Uterus (tissue), 4 donors: ENCODE results near the gene MYBPH. TPM values are rescaled to one million over a fixed set of nuclear protein-coding genes. Genes with fewer than 3 reads are reported as not detected.

ENCODE experiments used
- DNase-seq, 2 donors: peaks; one replicate each; pipeline ENCODE4 v3.0.0-alpha.2; 2019 to 2020
- H3K27ac ChIP-seq, 2 donors: fragments of 200-600 bp; sonication (generic); 1 replicate in 1 of 2; 2 replicates in 1 of 2; pipeline ENCODE4 v1.5.1; 2016 to 2018
- H3K27me3 ChIP-seq, 2 donors: fragments of 200-600 bp; sonication (generic); one replicate each; pipeline ENCODE4 v1.5.1; 2018 to 2019; ENCODE audit warnings: control low read depth in 1 of 2
- H3K36me3 ChIP-seq, 2 donors: fragments of 200-600 bp; sonication (generic); one replicate each; pipeline ENCODE4 v1.5.1; 2019; ENCODE audit warnings: control low read depth in 1 of 2
- H3K4me1 ChIP-seq, 2 donors: fragments of 200-600 bp; sonication (generic); one replicate each; pipeline ENCODE4 v1.5.1; 2018 to 2019; ENCODE audit warnings: control low read depth in 1 of 2
- H3K4me3 ChIP-seq, 2 donors: fragments of 200-600 bp; sonication (generic); 1 replicate in 1 of 2; 2 replicates in 1 of 2; pipeline ENCODE4 v1.5.1; 2018 to 2019; ENCODE audit warnings: mild to moderate bottlenecking in 1 of 2
- H3K9me3 ChIP-seq, 2 donors: fragments of 200-600 bp; sonication (generic); one replicate each; pipeline ENCODE4 v1.5.1; 2019; ENCODE audit warnings: control low read depth in 1 of 2
- POLR2A ChIP-seq, 2 donors: fragments of 450-650 bp; IDR thresholded peaks; one replicate each; pipeline ENCODE4 v1.6.1; 2016; ENCODE audit warnings: antibody characterized with exemption in 2 of 2, mild to moderate bottlenecking in 1 of 2, moderate library complexity in 1 of 2
- intact Hi-C: fragments of 100-400 bp; cut with DNase I; formaldehyde crosslinking; loops from one replicate; pipeline ENCODE4 v1.15.1; 2023; ENCODE audit warnings: low total_unique reads
- total RNA-seq, 4 donors: library from RNA; depleted of rRNA in 3 of 4; stranded (reverse); fragments of >200 nt in 3 of 4; gene quantifications; one replicate each; pipeline versions ENCODE4 v1.1.0 to v1.2.4, GENCODE V29; 2014 to 2023
- TF ChIP-seq, protein P1 (sequence below), 4 experiments: fragments of 200-600 bp in 2 of 4; fragments of 450-650 bp in 2 of 4; sonication (generic) in 2 of 4; IDR thresholded peaks; one replicate each; pipeline ENCODE4 v1.5.1; 2016 to 2019; ENCODE audit warnings: antibody characterized with exemption in 4 of 4, mild to moderate bottlenecking in 2 of 4, moderate library complexity in 1 of 4
- donor health status: DM: yes; HTN: yes; CAD: no.

MYBPH gene
- total RNA-seq, 4 donors from 2014 or later: 0.64 TPM; not detected in 3

DNA sequence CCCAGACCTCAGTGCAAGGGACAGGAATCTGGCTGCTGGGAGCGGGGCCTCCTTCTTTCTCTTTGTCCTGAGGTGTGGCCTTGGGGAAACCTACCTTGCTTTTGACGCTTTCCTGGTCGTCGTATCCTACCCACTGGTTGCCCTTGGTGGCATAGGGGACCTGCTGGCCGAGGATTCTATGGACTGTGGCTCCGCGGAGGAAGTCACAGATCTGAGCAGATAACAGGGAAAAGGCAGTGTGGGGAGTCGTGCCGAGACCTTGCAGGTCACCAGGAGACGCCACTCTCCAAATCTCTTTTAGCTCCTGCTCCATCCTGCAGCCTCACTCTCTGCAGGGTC is 4.0 kb upstream of the MYBPH start:
- DNase-seq: no peak
- intact Hi-C loops: no loop called here
- Histone ChIP-seq H3K9me3 (no peaks in the 10 kb centered on the region), H3K36me3 (no peaks in the 10 kb centered on the region), H3K4me3 (no peak overlapping the region), H3K4me1 (no peaks in the 10 kb centered on the region), H3K27me3 (no peaks in the 10 kb centered on the region), H3K27ac (no peak overlapping the region)
- no peak for TF ChIP-seq POLR2A (IDR thresholded peaks at IDR 0.05)
- TF ChIP-seq, protein P1, sequence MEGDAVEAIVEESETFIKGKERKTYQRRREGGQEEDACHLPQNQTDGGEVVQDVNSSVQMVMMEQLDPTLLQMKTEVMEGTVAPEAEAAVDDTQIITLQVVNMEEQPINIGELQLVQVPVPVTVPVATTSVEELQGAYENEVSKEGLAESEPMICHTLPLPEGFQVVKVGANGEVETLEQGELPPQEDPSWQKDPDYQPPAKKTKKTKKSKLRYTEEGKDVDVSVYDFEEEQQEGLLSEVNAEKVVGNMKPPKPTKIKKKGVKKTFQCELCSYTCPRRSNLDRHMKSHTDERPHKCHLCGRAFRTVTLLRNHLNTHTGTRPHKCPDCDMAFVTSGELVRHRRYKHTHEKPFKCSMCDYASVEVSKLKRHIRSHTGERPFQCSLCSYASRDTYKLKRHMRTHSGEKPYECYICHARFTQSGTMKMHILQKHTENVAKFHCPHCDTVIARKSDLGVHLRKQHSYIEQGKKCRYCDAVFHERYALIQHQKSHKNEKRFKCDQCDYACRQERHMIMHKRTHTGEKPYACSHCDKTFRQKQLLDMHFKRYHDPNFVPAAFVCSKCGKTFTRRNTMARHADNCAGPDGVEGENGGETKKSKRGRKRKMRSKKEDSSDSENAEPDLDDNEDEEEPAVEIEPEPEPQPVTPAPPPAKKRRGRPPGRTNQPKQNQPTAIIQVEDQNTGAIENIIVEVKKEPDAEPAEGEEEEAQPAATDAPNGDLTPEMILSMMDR (IDR thresholded peaks at IDR 0.05): no peak

DNA sequence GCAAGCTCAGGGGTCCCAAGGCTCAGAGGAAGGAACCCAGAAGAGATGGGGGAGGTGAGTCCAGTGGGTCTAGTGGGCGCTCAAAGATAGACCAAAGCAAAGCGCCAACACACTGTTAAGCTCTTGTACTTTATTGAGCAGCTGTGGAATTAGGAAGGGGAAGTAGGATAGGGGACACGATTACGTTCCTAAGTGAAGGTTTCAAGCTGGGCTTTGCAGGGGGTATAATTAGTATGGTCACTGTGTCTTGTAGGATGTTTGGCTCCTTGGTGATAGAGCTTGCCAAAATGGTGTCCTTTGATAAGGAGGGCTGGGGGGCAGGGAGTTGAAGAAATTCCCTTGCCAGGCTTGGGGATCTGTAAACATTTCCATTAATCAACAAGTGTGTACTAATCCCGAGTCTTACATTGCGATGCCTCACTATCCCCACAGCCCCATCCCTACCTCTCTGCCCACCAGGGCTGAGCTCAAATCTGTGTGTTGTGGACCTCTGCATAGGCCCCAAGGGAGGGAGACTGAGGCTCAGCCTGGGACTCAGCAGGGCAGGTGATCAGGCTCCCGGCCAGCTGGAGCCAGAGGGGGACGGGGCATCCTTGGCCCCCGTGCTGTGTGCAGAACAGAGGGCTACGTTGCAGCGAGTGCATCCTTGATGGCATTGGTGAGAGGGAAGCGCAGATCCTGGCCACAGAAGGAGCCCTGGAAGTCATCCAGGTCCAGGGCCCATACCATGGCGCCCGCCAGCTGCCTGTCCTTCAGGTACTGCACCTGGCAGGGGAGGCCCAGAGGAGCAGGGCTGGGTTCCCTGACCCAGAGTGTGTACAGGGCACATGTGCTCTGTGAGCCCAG is 3.4 kb upstream of the MYBPH start:
- H3K27ac ChIP-seq: no peak overlapping the region
- H3K27me3 ChIP-seq: no peaks in the 10 kb centered on the region
- no peaks in the 10 kb centered on the region for H3K9me3 ChIP-seq
- H3K4me1 ChIP-seq: no peaks in the 10 kb centered on the region
- DNase-seq: no peak
- H3K36me3 ChIP-seq: no peaks in the 10 kb centered on the region
- no peak overlapping the region for H3K4me3 ChIP-seq
- intact Hi-C loops: no loop called here
- TF ChIP-seq POLR2A (IDR thresholded peaks at IDR 0.05): no peak
- TF ChIP-seq, protein P1 (IDR thresholded peaks at IDR 0.05): no peak

DNA sequence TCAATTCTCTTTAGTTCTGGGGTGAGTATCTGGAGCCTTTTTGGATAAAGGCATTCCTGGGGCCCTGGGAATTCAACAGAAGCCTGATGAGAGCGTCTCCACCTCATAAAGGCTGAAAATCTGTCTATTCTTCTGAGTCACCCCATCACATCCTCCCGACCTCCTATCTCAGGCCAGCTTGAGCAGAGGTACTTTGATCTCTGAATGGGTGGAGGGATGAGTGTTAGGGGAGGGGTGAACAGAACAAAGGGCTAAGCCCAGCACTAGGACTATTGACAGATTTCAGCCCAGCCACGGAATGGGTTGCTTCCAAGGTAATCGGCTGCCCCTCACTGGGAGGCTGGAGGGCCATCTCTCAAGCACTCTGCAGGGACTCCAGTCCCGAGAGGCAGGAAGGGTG is 2.5 kb upstream of the MYBPH start:
- Histone ChIP-seq H3K9me3 (no peaks in the 10 kb centered on the region), H3K27me3 (no peaks in the 10 kb centered on the region), H3K4me1 (no peaks in the 10 kb centered on the region), H3K4me3 (no peak overlapping the region), H3K27ac (no peak overlapping the region), H3K36me3 (no peaks in the 10 kb centered on the region)
- intact Hi-C loops: no loop called here
- DNase-seq: no peak
- TF ChIP-seq POLR2A (IDR thresholded peaks at IDR 0.05): no peak
- TF ChIP-seq, protein P1 (IDR thresholded peaks at IDR 0.05): no peak

DNA sequence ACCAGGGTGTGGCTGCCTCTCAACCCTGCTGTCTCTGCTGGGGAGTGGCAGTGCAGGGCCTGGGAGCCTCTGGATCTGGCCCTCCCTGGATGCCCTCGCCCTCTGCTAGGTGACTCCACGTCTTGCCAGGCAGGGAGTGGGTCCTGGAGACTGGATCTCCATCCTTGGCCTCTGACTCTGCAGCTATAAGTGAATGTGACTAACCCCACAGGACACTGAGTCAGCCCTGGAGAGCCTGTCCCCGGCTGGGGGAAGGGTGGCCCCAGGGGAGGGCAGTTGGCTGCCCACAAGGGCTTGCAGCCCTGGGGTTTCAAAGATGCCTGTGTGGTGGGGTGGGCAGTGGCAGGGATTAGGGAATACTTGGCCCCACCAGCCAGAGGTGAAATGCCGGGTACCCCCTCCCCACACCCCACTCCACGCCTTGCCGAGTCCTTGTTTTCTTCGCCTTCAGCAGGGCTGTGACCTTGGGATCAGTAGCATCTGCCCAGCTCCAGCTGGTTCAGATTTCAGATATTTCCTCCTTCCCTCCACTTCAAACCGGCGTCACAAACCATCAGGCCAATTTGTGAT is 1.9 kb upstream of the MYBPH start:
- Histone ChIP-seq H3K4me3 (no peak overlapping the region), H3K9me3 (no peaks in the 10 kb centered on the region), H3K27me3 (no peaks in the 10 kb centered on the region), H3K4me1 (no peaks in the 10 kb centered on the region), H3K27ac (no peak overlapping the region), H3K36me3 (no peaks in the 10 kb centered on the region)
- TF ChIP-seq POLR2A (IDR thresholded peaks at IDR 0.05): no peak
- TF ChIP-seq, protein P1 (IDR thresholded peaks at IDR 0.05): no peak
- no peak for DNase-seq
- intact Hi-C loops: no loop called here

DNA sequence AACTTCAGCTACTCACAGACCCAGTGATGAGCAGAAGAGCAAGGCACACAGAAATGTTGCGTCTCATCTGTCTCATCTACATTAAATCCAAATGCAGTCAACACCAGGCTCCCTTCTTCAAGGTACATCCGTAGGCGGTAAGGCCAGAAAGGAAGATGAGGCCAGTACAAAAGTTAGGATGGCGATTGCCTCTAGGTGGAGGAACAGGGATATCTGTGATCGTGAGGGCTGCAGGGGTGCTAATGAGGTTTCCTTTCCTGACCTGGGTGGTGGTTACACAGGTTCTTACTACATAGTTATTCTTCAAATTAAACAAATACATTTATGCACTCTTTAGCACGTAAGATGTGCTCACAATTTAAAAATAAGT is 1.4 kb upstream of the MYBPH start:
- Histone ChIP-seq H3K36me3 (no peaks in the 10 kb centered on the region), H3K27ac (no peak overlapping the region), H3K4me1 (no peaks in the 10 kb centered on the region), H3K9me3 (no peaks in the 10 kb centered on the region), H3K27me3 (no peaks in the 10 kb centered on the region), H3K4me3 (no peak overlapping the region)
- intact Hi-C loops: no loop called here
- TF ChIP-seq, protein P1 (IDR thresholded peaks at IDR 0.05): no peak
- TF ChIP-seq POLR2A (IDR thresholded peaks at IDR 0.05): no peak
- DNase-seq: no peak
